Kasumi-1 (cell line): ENCODE measurements around the gene BHLHA15.

ENCODE experiments used
- DNase-seq, 2 experiments: peaks; one replicate each; lab custom pipeline; 2025; lab: John Stamatoyannopoulos, UW

The BHLHA15 gene

DNA sequence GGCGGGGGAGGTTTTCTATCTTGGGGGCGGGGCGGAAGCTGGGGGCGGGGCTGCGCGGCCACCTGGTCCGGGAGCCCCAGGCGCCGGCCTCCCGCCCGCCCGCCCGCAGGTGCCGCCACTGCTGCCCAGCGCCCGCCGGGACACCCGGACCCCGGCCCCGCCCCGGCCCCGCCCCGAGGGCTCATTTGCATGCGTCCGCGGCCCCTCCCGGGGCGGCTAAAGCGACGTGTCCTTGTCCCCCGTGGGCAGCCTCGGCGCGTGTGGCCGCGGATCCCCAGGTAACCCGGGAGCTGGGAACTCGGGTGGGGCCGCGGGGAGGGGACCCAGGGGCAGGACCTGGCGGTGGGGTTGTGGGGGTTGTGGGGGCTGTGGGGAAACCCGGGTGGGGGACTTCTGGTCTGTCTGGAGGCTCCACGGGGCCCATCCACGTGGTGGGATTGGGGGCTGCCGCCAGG is at the start of gene BHLHA15:
Gene BHLHA15 (plus strand): TSS at position 219 of the 455 bp plus-strand sequence. CDS start 871 bp downstream, outside the sequence.
- DNase-seq = no peak

DNA sequence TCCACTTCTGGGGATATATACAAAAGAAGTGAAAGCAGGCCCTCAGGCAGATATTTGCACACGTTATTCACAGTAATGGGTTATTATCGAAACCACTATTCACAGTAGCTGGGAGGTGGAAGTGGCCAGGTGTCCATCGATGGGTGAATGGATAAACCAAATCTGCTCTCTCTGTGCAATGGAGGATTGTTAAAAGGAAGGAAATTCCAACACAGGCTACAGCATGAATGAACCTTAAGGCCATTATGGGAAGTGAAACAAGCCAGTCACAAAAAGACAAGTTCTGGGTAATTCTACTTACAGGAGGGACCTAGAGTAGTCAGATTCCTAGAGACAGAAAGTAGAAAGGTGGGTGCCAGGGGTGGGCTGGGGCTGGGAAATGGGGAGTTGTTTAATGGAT is 48.5 kb upstream of the BHLHA15 start:
- no peak for DNase-seq

DNA sequence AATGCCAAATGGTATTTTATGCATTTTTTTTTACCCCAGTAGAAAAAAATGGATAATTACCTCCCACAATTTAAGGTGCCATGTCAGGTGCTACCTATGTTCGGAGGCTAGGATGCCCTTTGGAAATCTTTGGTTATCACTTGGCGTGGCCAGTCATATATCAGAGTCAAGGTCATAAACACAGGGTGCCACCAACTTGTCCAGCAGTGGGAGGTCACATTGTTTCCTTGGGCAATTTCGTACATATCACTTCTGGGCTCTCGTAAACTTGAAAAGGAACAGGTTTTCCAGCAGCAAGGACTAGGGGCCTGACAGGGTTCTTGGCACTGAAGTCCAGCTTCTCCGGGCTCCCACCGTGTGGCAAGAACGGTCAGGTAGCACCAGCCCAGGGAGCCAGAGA is 48.0 kb upstream of the BHLHA15 start:
- no peak for DNase-seq

DNA sequence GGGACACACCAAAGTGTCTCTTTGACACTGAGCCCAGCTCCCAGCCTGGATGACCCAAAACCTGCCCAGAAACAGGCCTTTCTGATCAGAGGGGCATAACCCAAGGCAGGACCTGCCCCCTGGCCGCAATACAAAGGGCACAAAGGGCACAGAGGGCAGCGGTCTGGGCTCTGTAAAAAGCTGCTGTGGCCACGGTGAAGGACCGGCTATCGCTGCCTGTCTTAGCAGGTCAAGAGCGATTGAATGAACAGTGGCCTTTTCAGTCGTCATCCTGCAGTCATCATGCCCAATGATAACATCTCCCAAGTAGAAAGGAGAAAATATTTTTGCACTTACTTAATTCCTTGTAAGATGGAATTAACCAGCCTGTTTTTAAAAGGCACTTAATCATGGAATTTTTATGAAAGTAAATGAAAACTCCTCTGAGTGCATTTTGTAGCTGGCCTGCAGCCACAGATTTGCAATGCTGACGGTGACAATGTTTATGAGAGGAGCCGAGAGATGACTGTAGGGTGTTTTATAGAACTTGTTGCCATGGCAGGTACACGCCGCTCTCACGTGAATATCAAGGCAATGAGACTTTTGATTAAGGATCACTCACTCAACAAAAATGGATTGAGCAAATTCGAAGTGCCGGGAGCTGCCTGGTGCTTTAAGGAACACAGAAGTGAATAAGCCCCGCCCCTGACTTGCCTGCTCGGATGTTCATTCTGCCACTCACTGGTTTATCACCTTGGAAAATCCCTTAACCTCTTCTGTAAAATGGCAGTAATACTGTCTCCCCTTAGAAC is 47.3 kb upstream of the BHLHA15 start:
- no peak for DNase-seq

DNA sequence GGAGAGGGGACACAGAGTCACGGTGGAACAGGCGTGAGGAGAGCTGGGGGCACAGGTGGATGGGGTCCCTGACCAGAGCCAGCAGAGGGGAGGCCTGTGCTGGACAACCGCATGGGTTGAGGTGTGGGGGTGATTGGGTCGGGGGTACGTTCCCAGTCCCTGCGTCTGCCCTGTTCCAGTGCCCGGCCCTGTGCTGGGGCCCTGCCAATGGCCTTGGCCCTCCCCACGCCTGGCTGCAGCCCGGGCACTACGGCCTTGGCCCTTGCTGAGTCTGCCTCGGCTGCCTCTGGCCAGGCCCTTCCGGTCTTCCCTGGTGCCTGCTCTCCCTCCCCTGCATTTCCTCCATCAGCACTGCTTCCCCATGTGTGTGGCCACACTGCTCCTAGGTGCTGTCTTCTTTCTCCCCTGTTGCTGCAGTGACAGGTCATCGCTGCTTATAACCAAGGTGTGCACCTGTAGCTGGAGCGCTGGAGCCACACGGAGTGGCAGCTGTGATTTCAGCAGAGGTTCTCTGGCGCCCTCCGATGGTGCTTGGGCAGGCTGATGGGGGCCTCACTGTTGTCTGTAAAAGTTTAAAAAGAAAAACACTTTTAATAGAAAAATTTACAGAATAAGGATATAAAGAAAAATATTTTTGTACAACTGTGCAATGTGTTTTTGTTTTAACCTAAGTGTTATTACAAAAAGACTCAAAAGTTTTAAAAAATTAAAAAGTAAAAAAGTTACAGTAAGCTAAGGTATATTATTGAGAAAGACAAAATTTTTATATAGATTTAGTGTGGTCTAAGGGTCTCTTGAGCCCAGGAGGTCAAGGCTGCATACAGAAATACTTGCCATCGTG is 45.2 kb upstream of the BHLHA15 start:
- peak; percentile 1 to 13 for DNase-seq

DNA sequence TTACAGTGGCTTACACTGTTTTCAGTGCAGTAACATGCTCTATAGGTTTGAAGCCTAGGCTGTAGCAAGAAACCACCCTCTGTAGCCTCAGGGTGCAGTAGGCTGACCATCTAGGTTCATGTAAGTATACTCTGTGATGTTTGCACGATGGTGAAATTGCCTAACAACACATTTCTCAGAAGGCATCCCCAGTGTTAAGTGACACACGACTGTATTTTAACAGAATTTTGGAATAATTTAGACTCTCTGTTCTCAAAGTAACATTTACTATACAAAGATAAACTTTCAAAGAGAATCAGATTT is 44.6 kb upstream of the BHLHA15 start:
- no peak for DNase-seq

DNA sequence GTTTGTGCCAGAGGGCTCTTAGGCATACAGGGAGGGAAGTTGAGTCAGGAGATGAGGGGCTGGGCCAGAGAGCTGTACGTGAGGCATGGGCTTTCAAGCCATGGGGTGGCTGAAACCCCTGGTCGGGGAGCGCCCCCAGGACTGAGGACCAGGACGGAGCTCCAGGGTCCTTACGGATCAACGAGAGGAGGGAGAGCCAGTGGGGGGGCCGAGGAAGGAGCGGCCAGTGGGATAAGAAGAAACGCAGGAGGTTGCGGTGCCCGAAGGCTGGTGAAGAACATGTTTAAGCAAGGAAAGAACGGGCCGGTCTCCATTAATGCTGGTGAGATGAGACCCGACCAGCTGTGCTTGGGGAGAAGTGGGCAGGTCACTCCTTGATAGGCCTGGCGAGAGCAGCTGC is 43.6 kb upstream of the BHLHA15 start:
- no peak for DNase-seq

DNA sequence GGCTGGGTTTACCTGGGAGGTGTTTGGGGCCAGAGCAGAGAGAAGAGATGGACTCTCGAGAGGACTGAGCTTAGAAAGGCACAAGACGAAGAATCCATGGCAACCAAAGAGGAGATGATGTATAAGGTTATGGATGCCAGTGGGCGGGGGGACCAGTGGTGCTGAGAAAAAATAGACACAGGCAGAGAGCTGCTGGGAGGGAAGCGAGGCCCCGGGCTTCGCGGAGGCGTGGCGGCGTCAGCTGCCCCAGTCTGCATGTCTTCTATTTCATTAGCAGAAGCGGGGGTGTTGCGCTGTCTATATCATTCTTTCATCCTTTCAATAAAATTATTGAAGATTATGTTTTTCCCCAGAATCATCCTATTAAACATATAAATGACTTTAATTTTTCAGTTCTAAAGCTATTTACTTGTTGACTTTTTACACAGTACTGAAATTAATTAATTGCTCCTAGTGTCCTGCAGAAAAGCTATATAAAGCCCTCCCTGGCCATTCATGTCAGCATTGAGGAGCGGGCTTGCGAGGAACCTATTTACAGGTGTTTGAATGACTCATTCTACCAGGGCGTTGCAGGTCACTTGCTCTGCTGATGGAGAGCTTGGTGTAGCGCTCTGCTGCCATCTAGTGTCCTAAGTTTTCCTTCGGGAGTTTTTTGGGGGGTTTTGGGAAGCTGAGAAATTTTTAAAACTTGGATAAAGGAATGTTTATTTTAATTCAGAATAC is 42.9 kb upstream of the BHLHA15 start:
- DNase-seq = peak; percentile 4 to 35

DNA sequence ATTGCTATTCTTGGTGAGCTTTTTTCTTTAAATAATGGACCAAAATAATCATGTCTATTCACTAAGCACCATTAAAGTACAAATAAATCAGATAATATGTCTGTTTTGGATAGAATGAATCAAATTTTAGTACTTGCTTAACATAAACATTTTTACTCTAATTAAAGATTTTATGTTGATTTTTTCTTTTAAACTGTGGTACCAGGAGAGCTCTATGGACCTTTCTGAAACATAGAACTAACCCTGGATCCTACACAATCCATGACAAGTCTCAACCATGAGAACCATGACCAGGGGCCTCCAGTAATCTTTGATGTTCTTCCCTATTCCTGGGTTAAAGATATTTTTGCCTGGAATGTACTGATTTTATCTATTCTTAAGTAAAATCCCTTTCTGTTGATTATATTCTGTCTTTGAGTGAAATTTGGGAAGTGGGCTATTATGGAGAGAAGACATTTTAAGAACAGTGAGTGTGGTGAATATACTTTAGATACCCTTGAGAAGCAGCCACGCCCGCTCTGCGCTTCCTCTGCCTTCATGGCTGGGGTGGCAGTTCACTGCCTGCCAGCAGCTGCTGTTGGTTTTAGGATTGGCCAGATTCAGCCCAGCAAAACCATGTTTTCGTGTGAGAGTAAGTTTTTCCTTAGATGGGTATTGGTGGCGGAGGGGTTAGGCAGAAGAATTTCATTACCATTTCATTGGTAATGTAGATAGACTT is 42.2 kb upstream of the BHLHA15 start:
- DNase-seq = no peak

DNA sequence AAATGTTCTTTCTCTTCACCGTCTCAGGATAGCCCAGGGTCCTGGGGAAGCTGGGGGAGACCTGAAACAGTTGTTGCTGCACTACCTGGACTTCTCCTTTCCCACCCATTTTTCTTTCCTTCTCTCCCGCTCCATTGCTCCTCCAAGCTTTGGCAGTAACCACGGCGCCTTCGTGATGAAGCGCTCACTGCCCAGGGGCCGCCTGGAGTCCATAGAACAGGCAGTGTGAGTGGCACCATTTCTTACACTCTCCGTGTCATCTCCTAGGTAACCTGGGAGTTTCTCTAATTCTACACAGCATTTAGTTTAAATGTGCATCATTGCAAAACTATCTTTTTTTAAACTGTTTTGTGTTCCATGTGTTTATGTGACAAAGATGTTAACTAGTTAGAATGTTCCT is 40.3 kb upstream of the BHLHA15 start:
- no peak for DNase-seq

DNA sequence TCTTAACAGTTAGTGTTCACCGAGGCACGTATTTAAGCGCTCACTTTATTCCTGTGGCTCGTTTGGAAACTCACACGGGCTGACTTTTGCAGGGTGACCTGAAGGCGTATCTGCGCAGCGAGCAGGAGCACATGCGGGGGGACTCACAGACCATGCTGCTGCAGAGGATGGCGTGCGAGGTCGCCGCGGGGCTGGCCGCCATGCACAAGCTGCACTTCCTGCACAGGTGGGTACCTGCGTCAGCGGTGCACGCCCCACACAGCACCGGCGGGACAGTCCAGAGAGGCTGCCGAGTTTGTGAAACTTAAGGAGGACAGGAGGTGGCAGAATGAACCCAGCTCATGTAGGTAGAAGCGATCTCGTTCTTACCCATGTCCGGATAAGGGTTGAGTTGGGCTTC is 39.8 kb upstream of the BHLHA15 start:
- no peak for DNase-seq

DNA sequence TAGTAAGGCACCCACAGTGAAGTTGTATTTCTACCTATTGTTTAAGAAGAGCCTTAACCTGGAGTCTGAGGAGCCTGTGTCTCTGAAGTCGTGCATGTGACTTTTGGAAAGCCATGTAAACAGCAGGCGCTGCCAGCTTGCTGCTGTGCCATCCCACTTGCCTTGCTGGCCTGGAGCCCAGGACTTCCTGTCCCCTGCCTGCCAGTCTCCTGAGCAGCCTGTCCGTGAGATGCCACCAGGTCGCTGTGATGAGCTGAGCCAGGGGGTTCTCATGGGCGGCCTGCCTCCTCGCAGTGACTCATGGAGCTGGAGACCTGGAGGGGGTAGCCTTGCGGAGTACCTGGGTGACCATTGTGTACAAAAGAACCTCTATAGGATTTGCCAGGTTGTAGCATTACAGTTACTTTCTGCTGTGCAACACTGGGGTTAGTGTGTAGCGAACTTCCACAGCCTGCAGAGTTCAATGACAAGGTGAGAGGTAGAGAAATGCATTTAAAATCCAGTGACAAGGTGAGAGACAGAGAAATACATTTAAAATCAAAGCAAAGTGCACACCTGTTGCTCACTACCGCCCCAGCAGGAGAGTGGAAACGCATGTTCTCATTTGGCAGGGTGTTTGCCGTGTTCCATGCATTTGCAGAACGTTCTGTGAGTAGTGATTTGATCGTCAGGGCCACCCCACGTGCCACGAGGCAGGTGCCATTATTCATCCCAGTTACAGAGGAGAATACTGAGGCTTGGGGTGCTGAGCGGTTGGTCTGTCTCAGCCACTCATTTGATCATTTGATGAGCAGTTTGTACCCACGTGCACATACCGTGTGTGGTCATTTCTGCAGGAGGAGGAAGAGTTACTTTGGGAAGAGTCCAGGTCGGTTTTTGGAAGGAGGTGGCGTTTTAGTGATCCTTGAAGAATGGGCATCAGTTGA is 36.6 kb upstream of the BHLHA15 start:
- DNase-seq = no peak

DNA sequence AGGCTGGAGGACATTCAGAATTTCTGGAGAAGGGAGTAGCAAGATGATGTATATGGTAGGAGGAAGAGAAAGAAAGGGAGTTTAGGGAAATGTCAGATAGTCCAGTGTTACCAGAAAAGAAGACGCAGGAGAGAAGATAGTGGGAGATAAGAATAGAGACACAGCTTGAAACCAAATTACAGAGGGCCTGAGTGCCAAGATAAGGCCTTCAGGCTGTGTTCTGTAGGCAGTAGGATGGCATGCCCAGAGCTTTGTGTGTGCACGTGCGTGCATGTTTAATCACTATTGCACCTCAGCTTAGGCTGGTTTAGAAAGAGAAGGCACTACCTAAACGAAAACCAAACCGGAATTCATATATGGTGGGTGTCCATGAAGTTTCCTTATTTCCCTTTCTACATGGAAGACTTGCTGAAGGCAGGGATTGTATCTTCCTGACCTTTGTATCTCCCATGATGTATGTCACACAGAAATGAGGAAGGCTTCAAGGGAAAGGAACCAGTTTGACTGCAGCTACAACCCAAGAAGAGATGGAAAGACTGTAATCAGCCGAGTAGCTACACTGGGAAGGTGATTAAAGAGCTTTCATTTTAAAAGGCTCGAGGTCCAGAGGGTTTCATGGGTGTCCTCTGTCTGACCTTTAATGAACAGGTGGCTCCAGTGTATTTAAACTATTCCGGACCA is 35.8 kb upstream of the BHLHA15 start:
- DNase-seq = no peak

DNA sequence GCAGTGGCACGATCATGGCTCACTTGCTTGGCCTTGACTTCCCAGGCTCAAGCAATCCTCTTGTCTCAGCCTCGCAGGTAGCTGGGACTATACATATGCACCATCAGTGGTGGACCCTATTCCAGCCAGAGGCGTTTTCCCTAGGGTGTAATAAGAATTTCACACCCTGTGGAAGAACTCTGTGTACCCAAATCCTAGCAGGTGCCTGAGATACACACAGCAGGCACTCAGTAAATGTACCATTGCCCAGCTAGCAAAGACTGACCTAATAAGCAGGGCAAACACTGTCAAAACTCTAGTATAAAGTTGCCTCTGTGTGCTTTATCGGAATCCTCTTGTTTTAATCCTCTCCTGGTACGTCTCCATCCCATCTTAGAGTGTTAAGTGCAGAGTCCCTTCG is 33.7 kb upstream of the BHLHA15 start:
- no peak for DNase-seq

DNA sequence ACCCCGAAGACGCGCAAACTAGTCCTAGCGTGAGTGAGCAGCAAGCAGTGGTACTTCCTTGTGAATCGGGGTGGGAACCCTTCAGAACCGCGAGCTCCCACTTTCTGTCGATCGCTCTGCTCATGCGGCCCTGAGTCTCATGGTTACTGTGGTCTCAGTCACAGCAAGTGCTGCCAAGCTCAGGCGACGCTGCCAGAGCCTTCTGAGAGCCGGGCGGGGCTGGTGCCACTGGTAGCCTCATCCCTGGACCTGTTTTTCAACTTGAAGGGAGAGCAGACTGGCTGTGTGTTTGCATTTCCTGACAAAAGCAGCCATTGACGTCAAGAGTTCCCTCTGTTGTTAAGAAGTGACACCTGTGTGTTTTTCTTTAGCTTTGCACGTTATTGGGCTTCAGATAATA is 32.9 kb upstream of the BHLHA15 start:
- no peak for DNase-seq

DNA sequence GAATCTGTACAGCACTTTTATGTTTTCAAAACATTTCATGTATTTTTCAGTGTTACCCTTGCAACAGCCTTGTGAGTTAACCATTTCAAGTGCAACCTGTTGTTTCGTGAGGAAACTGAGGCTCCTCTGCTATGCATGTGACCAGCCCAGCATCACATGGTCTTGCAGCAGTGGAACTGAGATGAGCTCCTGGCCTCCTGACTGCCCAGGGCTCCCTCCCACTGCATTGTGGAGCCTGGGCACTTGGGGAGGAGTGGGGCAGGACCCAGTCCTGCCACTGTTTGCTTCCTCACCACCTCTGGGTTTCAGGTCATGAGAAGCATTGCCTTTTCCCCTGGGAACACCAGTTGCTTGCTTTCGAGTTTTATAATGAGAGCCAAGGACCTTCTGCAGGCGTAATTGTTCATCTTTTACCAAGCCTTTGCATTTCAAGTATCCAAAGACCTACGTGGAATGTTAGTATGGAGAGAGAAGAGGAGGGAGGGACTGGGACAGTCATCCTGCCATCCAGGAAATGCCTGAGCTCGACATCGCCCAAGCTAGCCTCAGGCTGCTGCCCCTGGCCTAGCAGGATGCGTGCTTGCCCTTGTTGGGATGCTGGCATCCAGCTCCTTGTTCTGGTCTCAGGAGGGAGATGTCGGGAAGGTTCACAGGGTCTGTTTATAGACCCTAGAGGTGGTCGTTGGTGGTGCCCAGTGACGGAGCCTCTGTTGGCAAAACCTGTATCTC is 32.3 kb upstream of the BHLHA15 start:
- DNase-seq = no peak

DNA sequence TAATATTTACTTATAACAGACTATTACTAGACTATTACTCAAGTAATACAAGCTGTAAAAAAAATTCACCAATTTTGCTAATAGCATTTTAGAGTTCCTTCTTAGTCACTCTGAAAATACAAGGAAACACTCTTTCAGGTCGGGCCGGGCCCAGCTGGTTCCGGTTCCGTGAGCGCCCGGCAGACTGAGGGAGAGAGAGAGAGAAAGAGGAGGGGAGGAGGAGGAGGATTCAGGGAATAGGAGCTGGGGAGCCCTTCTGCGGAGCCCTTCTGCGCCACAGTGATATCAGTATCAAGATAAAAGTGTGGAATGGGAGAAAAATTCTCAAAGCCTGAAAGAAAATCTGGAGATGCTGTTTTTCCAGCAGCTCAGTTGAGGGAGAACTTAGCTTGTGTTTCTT is 30.5 kb upstream of the BHLHA15 start:
- no peak for DNase-seq

DNA sequence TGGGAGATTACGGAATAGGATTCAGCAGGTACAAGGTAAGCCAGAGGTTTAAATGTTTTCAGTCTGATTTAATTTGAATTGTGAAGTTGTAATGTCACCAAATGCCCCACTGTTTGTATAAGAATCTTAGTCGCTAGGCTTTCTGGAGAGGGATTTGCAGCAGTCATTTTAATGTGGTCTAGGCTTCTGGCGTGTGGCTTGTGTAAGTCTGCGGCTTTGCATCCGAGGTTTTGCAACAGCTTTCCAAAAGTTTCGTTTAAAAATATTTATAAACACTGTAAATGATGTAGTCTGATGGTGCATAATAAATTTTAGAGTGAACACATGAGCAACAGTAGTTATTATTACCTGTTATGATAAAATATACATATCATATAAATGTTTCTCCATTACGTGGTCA is 26.1 kb upstream of the BHLHA15 start:
- no peak for DNase-seq

DNA sequence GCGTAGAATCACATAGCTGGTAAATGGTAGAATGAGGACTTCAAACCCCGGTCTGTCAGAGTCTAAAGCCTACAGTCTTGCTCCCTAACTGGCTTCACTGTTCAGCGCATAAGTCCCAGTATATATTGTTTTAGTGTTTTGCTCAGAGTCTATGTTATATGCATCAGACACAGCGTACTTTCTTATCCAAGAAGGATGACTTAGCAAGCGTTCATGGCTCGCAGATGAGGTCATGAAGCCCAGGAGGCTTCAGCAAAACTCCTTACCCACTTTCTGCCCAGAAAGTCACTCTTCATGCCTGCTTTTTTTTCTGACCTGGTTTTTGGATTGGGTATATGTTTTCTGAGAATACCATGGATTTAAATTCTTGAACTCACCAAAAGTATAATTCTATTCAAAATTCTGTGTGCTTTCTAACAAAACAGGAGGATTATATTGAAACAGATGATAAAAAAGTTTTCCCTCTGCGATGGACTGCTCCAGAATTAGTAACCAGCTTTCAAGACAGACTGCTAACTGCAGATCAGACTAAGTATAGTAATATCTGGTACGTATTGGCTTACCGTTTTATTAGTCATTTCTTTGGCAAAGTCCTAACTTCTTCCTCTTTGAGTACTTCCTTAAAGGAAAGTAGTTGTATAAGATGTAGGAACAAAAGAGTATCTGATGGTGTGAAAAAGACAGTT is 24.6 kb upstream of the BHLHA15 start:
- DNase-seq = peak; percentile 50 to 67
